ENCODE measurements around the gene RNFT2. TPM values are rescaled to one million over a fixed set of nuclear protein-coding genes. Genes with fewer than 3 reads are reported as not detected.

The RNFT2 gene
- total RNA-seq, 3 donors from 2014 or later (not counting 1 experiment from before 2014, with no cell fraction given) = 4.0 to 6.9 (median 5.3) TPM

- H3K4me3 ChIP-seq (ENCODE audit: low read length) = no peak overlapping the region
- no peak for TF ChIP-seq CTCF (IDR thresholded peaks at IDR 0.05)
- no peak for ATAC-seq
- Mint-ChIP-seq H3K4me3 (no peak overlapping the region), H3K9me3 (no peaks in the 10 kb centered on the region), H3K4me1 (no peaks in the 10 kb centered on the region), H3K36me3 (no peaks in the 10 kb centered on the region), H3K27me3 (ENCODE audit: low read depth in 2 of 2) (peaks cover 18 to 21% of the 10 kb centered on the region in 2 donors), H3K27ac (no peak overlapping the region)
- H3K27ac ChIP-seq (ENCODE audit: low read length) = no peak overlapping the region
- H3K9me3 ChIP-seq (ENCODE audit: control insufficient read depth, insufficient read depth, low read length) = no peaks in the 10 kb centered on the region
- intact Hi-C loops (cut with micrococcal nuclease) = no loop called here
- no peaks in the 10 kb centered on the region for H3K27me3 ChIP-seq (ENCODE audit: control insufficient read depth, insufficient read depth, low read length)
- H3K4me1 ChIP-seq (ENCODE audit: control insufficient read depth, insufficient read depth, low read length) = no peaks in the 10 kb centered on the region
- H3K36me3 ChIP-seq (ENCODE audit: control insufficient read depth, insufficient read depth, low read length) = no peaks in the 10 kb centered on the region
- WGBS (ENCODE audit: insufficient coverage) = 64% methylated on average over 5 of the region's 5 CpGs
- DNase-seq = no peak
Observed at GRCh38 chr12:116853507-116853906, 115.4 kb downstream of the RNFT2 start.

GRCh38 chr12:116855744-116856470 lies 117.8 kb downstream of the RNFT2 start:
- no peaks in the 10 kb centered on the region for H3K4me1 Mint-ChIP-seq
- H3K4me3 Mint-ChIP-seq = no peak overlapping the region
- no peaks in the 10 kb centered on the region for H3K27me3 ChIP-seq (ENCODE audit: control insufficient read depth, insufficient read depth, low read length)
- WGBS (ENCODE audit: insufficient coverage) = 88% methylated on average over 16 of the region's 16 CpGs
- no peak for TF ChIP-seq CTCF (IDR thresholded peaks at IDR 0.05)
- H3K9me3 ChIP-seq (ENCODE audit: control insufficient read depth, insufficient read depth, low read length) = no peaks in the 10 kb centered on the region
- no peak for ATAC-seq
- H3K4me3 ChIP-seq (ENCODE audit: low read length) = no peak overlapping the region
- intact Hi-C loops (cut with micrococcal nuclease) = no loop called here
- no peaks in the 10 kb centered on the region for H3K36me3 Mint-ChIP-seq
- no peak for DNase-seq
- no peak overlapping the region for H3K27ac Mint-ChIP-seq
- H3K27ac ChIP-seq (ENCODE audit: low read length) = no peak overlapping the region
- H3K9me3 Mint-ChIP-seq = no peaks in the 10 kb centered on the region
- no peaks in the 10 kb centered on the region for H3K4me1 ChIP-seq (ENCODE audit: control insufficient read depth, insufficient read depth, low read length)
- H3K27me3 Mint-ChIP-seq (ENCODE audit: low read depth in 2 of 2) = peaks cover 26 to 27% of the 10 kb centered on the region in 2 donors
- H3K36me3 ChIP-seq (ENCODE audit: control insufficient read depth, insufficient read depth, low read length) = no peaks in the 10 kb centered on the region

GRCh38 chr12:116856729-116857128 lies 118.6 kb downstream of the RNFT2 start:
- Histone ChIP-seq H3K27me3 (ENCODE audit: control insufficient read depth, insufficient read depth, low read length) (no peaks in the 10 kb centered on the region), H3K36me3 (ENCODE audit: control insufficient read depth, insufficient read depth, low read length) (no peaks in the 10 kb centered on the region), H3K9me3 (ENCODE audit: control insufficient read depth, insufficient read depth, low read length) (no peaks in the 10 kb centered on the region), H3K4me1 (ENCODE audit: control insufficient read depth, insufficient read depth, low read length) (no peaks in the 10 kb centered on the region), H3K27ac (ENCODE audit: low read length) (no peak overlapping the region), H3K4me3 (ENCODE audit: low read length) (no peak overlapping the region)
- Mint-ChIP-seq H3K4me3 (no peak overlapping the region), H3K27me3 (ENCODE audit: low read depth in 2 of 2) (peaks cover 28 to 30% of the 10 kb centered on the region in 2 donors), H3K27ac (no peak overlapping the region), H3K9me3 (no peaks in the 10 kb centered on the region), H3K4me1 (no peaks in the 10 kb centered on the region), H3K36me3 (no peaks in the 10 kb centered on the region)
- 95% methylated on average over 11 of the region's 11 CpGs for WGBS (ENCODE audit: insufficient coverage)
- intact Hi-C loops (cut with micrococcal nuclease) = no loop called here
- no peak for TF ChIP-seq CTCF (IDR thresholded peaks at IDR 0.05)
- ATAC-seq (no peak), DNase-seq (no peak)

GRCh38 chr12:116859079-116859478 lies 121.0 kb downstream of the RNFT2 start:
- Mint-ChIP-seq H3K4me3 (no peak overlapping the region), H3K27ac (no peak overlapping the region), H3K27me3 (ENCODE audit: low read depth in 2 of 2) (peaks cover 33 to 35% of the 10 kb centered on the region in 2 donors), H3K36me3 (no peaks in the 10 kb centered on the region), H3K9me3 (no peaks in the 10 kb centered on the region), H3K4me1 (no peaks in the 10 kb centered on the region)
- Histone ChIP-seq H3K4me1 (ENCODE audit: control insufficient read depth, insufficient read depth, low read length) (no peaks in the 10 kb centered on the region), H3K36me3 (ENCODE audit: control insufficient read depth, insufficient read depth, low read length) (no peaks in the 10 kb centered on the region), H3K27ac (ENCODE audit: low read length) (no peak overlapping the region), H3K4me3 (ENCODE audit: low read length) (no peak overlapping the region), H3K27me3 (ENCODE audit: control insufficient read depth, insufficient read depth, low read length) (no peaks in the 10 kb centered on the region), H3K9me3 (ENCODE audit: control insufficient read depth, insufficient read depth, low read length) (no peaks in the 10 kb centered on the region)
- ATAC-seq (no peak), DNase-seq (no peak)
- no peak for TF ChIP-seq CTCF (IDR thresholded peaks at IDR 0.05)
- intact Hi-C loops (cut with micrococcal nuclease) = no loop called here
- WGBS (ENCODE audit: insufficient coverage) = 33% methylated on average over 5 of the region's 5 CpGs
